ENCODE measurements around the gene TUBA8.
"Not testable (repeated sequence)": the region's sequence is repeated elsewhere in the genome, so short reads cannot be mapped to it uniquely, and the experiment has no call there.

TUBA8 gene

GRCh38 chr22:18173441-18173840 lies 62.8 kb downstream of the TUBA8 start:
- not testable (repeated sequence) for DNase-seq (ENCODE audit: low read depth)

All from fibroblast of the conjunctiva (primary cell).